SK-N-SH treated with all-trans-retinoic acid at 6 μM for 48 hours (cell line): ENCODE measurements around the gene ADD1.

ENCODE experiments used
- ATAC-seq: fragments of 200-7000 bp; cut with Tn5 transposase; 3 replicates; pipeline ENCODE4 v1.9.1; 2020; ENCODE audit warnings: mild to moderate bottlenecking, moderate library complexity
- ARNTL ChIP-seq: fragments of 450-650 bp; formaldehyde crosslinking; IDR thresholded peaks from 2 replicates; pipeline ENCODE4 v1.5.0; 2020; ENCODE audit warnings: low read depth, mild to moderate bottlenecking, moderate library complexity, borderline replicate concordance
- BACH2 ChIP-seq: fragments of 250-450 bp; sonication (Bioruptor Pico); IDR thresholded peaks from 2 replicates; pipeline ENCODE4 v1.9.0; 2021; ENCODE audit warnings: mild to moderate bottlenecking, borderline replicate concordance
- CSDC2 ChIP-seq: fragments of 250-450 bp; sonication (Bioruptor Pico); IDR thresholded peaks from 2 replicates; pipeline ENCODE4 v1.5.0; 2020; ENCODE audit warnings: mild to moderate bottlenecking, moderate library complexity
- CSRNP3 ChIP-seq: fragments of 250-450 bp; sonication (Bioruptor Pico); IDR thresholded peaks from 2 replicates; pipeline ENCODE4 v1.5.1; 2021; ENCODE audit warnings: mild to moderate bottlenecking, moderate library complexity
- ESRRG ChIP-seq: fragments of 250-450 bp; sonication (Bioruptor Pico); IDR thresholded peaks from 2 replicates; pipeline ENCODE4 v1.6.1; 2021; ENCODE audit warnings: mild to moderate bottlenecking
- GLIS3 ChIP-seq: fragments of 250-450 bp; sonication (Bioruptor Pico); IDR thresholded peaks from 2 replicates; pipeline ENCODE4 v1.5.0; 2020; ENCODE audit warnings: mild to moderate bottlenecking, moderate library complexity
- ISL1 ChIP-seq: fragments of 250-450 bp; sonication (Bioruptor Pico); IDR thresholded peaks from 2 replicates; pipeline ENCODE4 v2.1.2; 2022; ENCODE audit warnings: mild to moderate bottlenecking, moderate library complexity
- OSR1 ChIP-seq: fragments of 250-450 bp; sonication (Bioruptor Pico); IDR thresholded peaks from 2 replicates; pipeline ENCODE4 v1.8.0; 2022; ENCODE audit warnings: moderate library complexity, mild to moderate bottlenecking, inconsistent platforms
- PATZ1 ChIP-seq: fragments of 250-450 bp; sonication (Bioruptor Pico); IDR thresholded peaks from 2 replicates; pipeline ENCODE4 v1.8.0; 2020; ENCODE audit warnings: mild to moderate bottlenecking, moderate library complexity, borderline replicate concordance
- PPARA ChIP-seq: fragments of 250-450 bp; sonication (Bioruptor Pico); IDR thresholded peaks from 2 replicates; pipeline ENCODE4 v1.5.0; 2020; ENCODE audit warnings: mild to moderate bottlenecking, borderline replicate concordance
- RARB ChIP-seq: fragments of 250-450 bp; sonication (Bioruptor Pico); IDR thresholded peaks from 2 replicates; pipeline ENCODE4 v1.8.0; 2021; ENCODE audit warnings: mild to moderate bottlenecking, moderate library complexity
- SNAI2 ChIP-seq: fragments of 250-450 bp; sonication (Bioruptor Pico); IDR thresholded peaks from 2 replicates; pipeline ENCODE4 v1.5.0; 2020; ENCODE audit warnings: mild to moderate bottlenecking, moderate library complexity
- TCF4 ChIP-seq: fragments of 250-450 bp; sonication (Bioruptor Pico); IDR thresholded peaks from 2 replicates; pipeline ENCODE4 v1.8.0; 2021; ENCODE audit warnings: mild to moderate bottlenecking, moderate library complexity, borderline replicate concordance
- TOX ChIP-seq: fragments of 250-450 bp; sonication (Bioruptor Pico); IDR thresholded peaks from 2 replicates; pipeline ENCODE4 v1.8.0; 2021; ENCODE audit warnings: mild to moderate bottlenecking, moderate library complexity, borderline replicate concordance
- TSHZ2 ChIP-seq: fragments of 250-450 bp; sonication (Bioruptor Pico); IDR thresholded peaks from 2 replicates; pipeline ENCODE4 v1.5.0; 2020; ENCODE audit warnings: mild to moderate bottlenecking, moderate library complexity
- ZC3H10 ChIP-seq: fragments of 250-450 bp; sonication (Bioruptor Pico); IDR thresholded peaks from 2 replicates; pipeline ENCODE4 v1.5.1; 2021; ENCODE audit warnings: mild to moderate bottlenecking, moderate library complexity
- ZFP3 ChIP-seq: fragments of 250-450 bp; sonication (Bioruptor Pico); IDR thresholded peaks from 2 replicates; pipeline ENCODE4 v1.5.0; 2020; ENCODE audit warnings: mild to moderate bottlenecking, moderate library complexity
- ZNF565 ChIP-seq: fragments of 450-650 bp; formaldehyde crosslinking; conservative IDR thresholded peaks from 2 replicates; pipeline ENCODE4 v1.5.0; 2020; ENCODE audit warnings: low read depth, mild to moderate bottlenecking, moderate library complexity
- ZNF70 ChIP-seq: fragments of 450-650 bp; formaldehyde crosslinking; IDR thresholded peaks from 2 replicates; pipeline ENCODE4 v1.5.0; 2020; ENCODE audit warnings: mild to moderate bottlenecking, moderate library complexity
- ZNF8 ChIP-seq: fragments of 450-650 bp; formaldehyde crosslinking; IDR thresholded peaks from 2 replicates; pipeline ENCODE4 v1.5.0; 2020; ENCODE audit warnings: mild to moderate bottlenecking, moderate library complexity
- TF ChIP-seq, protein P1 (sequence below): fragments of 250-450 bp; sonication (Bioruptor Pico); IDR thresholded peaks from 2 replicates; pipeline ENCODE4 v1.8.0; 2021; ENCODE audit warnings: low read depth, mild to moderate bottlenecking, moderate library complexity, borderline replicate concordance
- TF ChIP-seq, protein P2 (sequence below): fragments of 250-450 bp; sonication (Bioruptor Pico); IDR thresholded peaks from 2 replicates; pipeline ENCODE4 v1.5.1; 2020; ENCODE audit warnings: low read depth, mild to moderate bottlenecking, moderate library complexity

Gene ADD1

DNA sequence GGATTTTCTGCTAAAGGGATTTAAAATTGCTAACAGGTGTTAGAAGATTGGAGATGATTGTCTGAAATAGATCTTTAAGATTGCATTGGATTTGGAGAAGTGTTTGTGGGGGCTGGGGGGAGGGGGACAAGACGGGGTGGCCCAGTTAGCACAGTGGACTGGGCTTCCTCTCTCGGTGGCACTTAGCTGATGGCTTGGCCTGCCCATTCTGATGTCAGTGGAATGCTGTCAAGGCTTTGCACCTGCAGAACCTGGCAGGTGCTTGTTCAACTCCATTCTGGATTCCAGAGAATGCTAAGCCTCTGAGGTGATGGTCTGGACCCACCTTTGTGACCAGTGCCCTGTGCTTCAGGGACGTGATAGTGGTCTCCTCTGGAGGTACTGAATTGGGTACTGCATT is 43.7 kb downstream of the ADD1 start:
- no peak for ATAC-seq
- TF ChIP-seq ZFP3 = no peak
- TF ChIP-seq ZNF8 (CRISPR knock-in tag) = no peak
- no peak for TF ChIP-seq TCF4 (CRISPR knock-in tag)
- TF ChIP-seq CSRNP3 (CRISPR knock-in tag) = no peak
- no peak for TF ChIP-seq ESRRG (CRISPR knock-in tag)
- TF ChIP-seq, protein P1, sequence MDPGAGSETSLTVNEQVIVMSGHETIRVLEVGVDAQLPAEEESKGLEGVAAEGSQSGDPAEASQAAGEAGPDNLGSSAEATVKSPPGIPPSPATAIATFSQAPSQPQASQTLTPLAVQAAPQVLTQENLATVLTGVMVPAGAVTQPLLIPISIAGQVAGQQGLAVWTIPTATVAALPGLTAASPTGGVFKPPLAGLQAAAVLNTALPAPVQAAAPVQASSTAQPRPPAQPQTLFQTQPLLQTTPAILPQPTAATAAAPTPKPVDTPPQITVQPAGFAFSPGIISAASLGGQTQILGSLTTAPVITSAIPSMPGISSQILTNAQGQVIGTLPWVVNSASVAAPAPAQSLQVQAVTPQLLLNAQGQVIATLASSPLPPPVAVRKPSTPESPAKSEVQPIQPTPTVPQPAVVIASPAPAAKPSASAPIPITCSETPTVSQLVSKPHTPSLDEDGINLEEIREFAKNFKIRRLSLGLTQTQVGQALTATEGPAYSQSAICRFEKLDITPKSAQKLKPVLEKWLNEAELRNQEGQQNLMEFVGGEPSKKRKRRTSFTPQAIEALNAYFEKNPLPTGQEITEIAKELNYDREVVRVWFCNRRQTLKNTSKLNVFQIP (CRISPR knock-in tag) = no peak
- TF ChIP-seq CSDC2 = no peak
- TF ChIP-seq PATZ1 = no peak
- TF ChIP-seq BACH2 (CRISPR knock-in tag) = no peak
- TF ChIP-seq PPARA (CRISPR knock-in tag) = no peak
- TF ChIP-seq, protein P2, sequence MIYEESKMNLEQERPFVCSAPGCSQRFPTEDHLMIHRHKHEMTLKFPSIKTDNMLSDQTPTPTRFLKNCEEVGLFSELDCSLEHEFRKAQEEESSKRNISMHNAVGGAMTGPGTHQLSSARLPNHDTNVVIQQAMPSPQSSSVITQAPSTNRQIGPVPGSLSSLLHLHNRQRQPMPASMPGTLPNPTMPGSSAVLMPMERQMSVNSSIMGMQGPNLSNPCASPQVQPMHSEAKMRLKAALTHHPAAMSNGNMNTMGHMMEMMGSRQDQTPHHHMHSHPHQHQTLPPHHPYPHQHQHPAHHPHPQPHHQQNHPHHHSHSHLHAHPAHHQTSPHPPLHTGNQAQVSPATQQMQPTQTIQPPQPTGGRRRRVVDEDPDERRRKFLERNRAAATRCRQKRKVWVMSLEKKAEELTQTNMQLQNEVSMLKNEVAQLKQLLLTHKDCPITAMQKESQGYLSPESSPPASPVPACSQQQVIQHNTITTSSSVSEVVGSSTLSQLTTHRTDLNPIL (CRISPR knock-in tag) = no peak
- no peak for TF ChIP-seq TOX (CRISPR knock-in tag)
- no peak for TF ChIP-seq ARNTL (CRISPR knock-in tag)

GRCh38 chr4:2888886-2889285 is 45.2 kb downstream of the ADD1 start:
- ATAC-seq = peak; percentile 65
- no peak for TF ChIP-seq BACH2 (CRISPR knock-in tag)
- TF ChIP-seq TCF4 (CRISPR knock-in tag) = no peak
- TF ChIP-seq ZNF565 (CRISPR knock-in tag) = no peak
- TF ChIP-seq CSRNP3 (CRISPR knock-in tag) = no peak
- TF ChIP-seq TSHZ2 = no peak
- no peak for TF ChIP-seq ZNF8 (CRISPR knock-in tag)
- TF ChIP-seq GLIS3 (CRISPR knock-in tag) = no peak
- TF ChIP-seq PPARA (CRISPR knock-in tag) = no peak
- no peak for TF ChIP-seq TOX (CRISPR knock-in tag)
- no peak for TF ChIP-seq ESRRG (CRISPR knock-in tag)

GRCh38 chr4:2891294-2891693 is 47.6 kb downstream of the ADD1 start:
- no peak for ATAC-seq
- TF ChIP-seq OSR1 (no peak), RARB (CRISPR knock-in tag) (no peak), ZNF70 (CRISPR knock-in tag) (no peak), ESRRG (CRISPR knock-in tag) (no peak), ISL1 (CRISPR knock-in tag) (no peak), SNAI2 (no peak), ZNF565 (CRISPR knock-in tag) (no peak), TOX (CRISPR knock-in tag) (no peak), CSDC2 (no peak), ZC3H10 (CRISPR knock-in tag) (no peak), ZNF8 (CRISPR knock-in tag) (no peak), PATZ1 (no peak)
- TF ChIP-seq, protein P2 (CRISPR knock-in tag) = no peak
